ENCODE data around the gene NR0B2. TPM values are rescaled to one million over a fixed set of nuclear protein-coding genes. Genes with fewer than 3 reads are reported as not detected.

Gene NR0B2
- total RNA-seq, 1 donor, result not detected

- DNase-seq (ENCODE audit: low read depth in 2 of 3, low spot score in 2 of 3), result no peak
Measured at GRCh38 chr1:26938004-26938658, 24.4 kb upstream of the NR0B2 start.

- DNase-seq (ENCODE audit: low read depth in 2 of 3, low spot score in 2 of 3), result no peak
Measured at GRCh38 chr1:26936823-26937222, 23.0 kb upstream of the NR0B2 start.

DNA sequence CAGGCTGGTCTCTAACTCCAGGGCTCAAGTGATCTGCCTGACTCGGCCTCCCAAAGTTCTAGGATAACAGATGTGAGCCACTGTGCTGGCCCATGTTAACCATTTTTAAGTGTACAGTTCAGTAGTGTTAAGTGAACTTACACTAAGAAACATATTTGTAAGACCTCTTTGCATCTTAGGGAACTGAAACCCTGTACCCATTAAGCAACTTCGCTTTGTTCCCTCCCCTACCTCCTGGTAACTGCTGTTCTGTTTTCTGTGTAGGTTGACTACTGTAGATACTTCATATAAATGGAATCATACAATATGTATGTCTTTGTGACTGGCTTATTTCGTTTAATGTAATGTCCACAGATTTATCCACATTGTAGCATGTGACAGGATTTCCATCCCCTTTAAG, 18.8 kb upstream of the NR0B2 start:
- DNase-seq (ENCODE audit: low read depth in 2 of 3, low spot score in 2 of 3), result no peak

- DNase-seq (ENCODE audit: low read depth in 2 of 3, low spot score in 2 of 3), result no peak
Measured at GRCh38 chr1:26923711-26924110, 9.9 kb upstream of the NR0B2 start.

GRCh38 chr1:26922901-26923300, 9.1 kb upstream of the NR0B2 start:
- no peak for DNase-seq (ENCODE audit: low read depth in 2 of 3, low spot score in 2 of 3)

- no peak for DNase-seq (ENCODE audit: low read depth in 2 of 3, low spot score in 2 of 3)
Measured at GRCh38 chr1:26922431-26922729, 8.6 kb upstream of the NR0B2 start.

- peak; percentile 83 to 98 (median 97) for DNase-seq (ENCODE audit: low read depth in 2 of 3, low spot score in 2 of 3)
Measured at GRCh38 chr1:26921540-26922430, 8.0 kb upstream of the NR0B2 start, which contains the start of gene NUDC. TSS of gene NUDC (plus strand) at chr1:26921743. CDS start at chr1:26921849, 106 bp downstream.

DNA sequence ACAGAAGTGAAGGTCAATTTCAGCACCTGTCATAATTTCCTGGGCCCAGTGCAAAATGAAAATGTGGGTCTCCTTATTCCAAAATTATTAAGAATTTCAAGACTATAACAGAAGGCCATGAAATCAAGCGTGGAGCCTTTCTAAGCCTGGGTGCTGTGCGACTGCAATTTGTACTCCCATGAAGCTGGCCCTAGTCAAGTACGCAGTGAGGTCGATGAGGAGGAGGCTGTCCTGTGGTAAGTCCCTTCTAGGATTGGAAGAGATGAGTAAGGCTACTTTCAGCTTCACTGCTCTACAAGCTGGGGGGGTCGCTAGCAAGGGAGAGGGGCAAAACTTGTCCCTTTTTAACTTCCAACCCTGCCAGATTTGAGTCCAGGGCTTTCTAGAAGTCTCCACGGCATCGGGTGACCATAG, 7.4 kb upstream of the NR0B2 start:
- DNase-seq (ENCODE audit: low read depth in 2 of 3, low spot score in 2 of 3), result no peak

DNA sequence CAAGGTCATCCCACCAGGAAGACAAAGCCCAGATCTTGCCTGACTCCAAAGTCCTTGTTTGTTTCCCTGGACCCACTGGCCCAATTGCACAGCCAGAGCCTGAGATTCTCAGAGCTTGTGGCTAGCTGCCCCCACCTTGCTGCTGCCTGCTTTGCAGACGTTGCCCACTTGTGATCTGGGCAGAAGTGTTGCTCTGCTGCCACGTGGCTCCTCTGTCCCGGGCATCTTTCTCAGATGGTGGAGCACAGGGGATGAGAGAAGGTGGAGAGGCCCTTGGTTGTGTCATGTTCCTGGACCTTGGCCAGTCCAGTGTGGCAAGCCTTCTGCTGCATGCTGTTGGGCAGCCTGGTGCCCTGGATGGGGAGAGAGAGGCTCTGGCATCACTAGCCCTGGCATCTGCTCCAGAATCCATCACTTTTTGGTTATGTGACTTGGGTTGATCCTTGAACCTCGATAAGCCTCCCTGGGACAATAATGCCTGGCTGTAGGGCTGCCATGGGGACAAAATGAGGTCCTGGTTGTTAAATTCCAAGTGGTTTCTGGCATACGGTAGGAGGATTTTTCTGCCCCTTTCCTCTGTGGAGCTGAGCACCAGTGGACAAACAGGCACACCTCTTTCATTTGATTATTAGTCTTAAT, 1.5 kb upstream of the NR0B2 start:
- DNase-seq (ENCODE audit: low read depth in 2 of 3, low spot score in 2 of 3), result no peak

GRCh38 chr1:26913389-26913753, 404 bp downstream of the NR0B2 start:
- no peak for DNase-seq (ENCODE audit: low read depth in 2 of 3, low spot score in 2 of 3)

- DNase-seq (ENCODE audit: low read depth in 2 of 3, low spot score in 2 of 3), result no peak
Measured at GRCh38 chr1:26912147-26912490, 1.7 kb downstream of the NR0B2 start.

DNA sequence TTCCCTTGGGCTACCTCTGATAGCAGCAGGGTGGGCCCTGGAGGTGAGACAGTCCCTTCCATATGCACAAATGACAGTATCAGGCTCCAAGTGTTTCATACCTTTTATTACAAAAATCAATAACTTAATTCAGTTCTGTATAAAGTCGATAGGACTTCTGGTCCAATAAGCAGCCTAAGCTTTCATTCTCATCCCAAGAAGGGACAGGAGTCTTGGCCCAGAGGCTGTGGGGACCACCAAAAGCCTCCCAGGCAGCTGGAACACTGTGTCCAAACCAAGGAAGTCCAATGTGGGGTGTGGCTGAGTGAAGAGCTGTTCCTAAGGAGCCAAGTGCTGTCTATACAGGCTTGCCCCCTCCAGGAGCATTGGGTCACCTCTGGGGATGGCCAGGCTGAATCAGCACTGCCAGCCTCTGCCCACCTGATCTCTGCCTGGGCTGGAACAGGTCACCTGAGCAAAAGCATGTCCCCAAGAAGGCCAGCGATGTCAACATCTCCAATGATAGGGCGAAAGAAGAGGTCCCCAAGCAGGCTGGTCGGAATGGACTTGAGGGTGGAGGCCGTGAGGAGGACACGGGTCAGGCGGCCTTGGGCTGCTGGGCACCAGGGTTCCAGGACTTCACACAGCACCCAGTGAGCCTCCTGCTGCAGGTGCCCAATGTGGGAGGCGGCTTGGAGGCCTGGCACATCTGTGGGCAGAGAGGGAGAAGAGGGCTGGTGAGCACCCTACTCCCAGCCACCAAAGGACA, 2.2 kb downstream of the NR0B2 start:
- DNase-seq (ENCODE audit: low read depth in 2 of 3, low spot score in 2 of 3), result no peak

GRCh38 chr1:26910343-26911160, 3.2 kb downstream of the NR0B2 start:
- DNase-seq (ENCODE audit: low read depth in 2 of 3, low spot score in 2 of 3), result no peak

DNA sequence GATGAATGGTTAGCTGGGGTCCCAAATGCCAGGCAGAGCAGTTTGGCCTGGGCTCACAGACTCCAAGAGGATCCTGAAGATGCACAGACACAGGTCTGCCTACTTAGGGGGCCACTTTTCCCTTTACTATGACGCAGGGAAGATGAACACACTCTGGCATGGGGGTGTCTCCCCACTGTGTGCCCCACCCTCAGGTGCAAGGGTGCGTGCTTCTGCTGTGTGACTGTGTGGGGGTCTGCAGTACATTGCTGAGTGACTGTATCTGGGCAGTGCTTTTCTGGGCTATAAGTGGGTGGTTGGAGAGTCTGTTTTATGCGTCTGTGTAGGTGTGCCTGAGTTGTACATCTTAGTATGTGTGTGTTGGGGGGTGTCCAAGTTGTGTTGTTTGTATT, 3.8 kb downstream of the NR0B2 start:
- no peak for DNase-seq (ENCODE audit: low read depth in 2 of 3, low spot score in 2 of 3)

- DNase-seq (ENCODE audit: low read depth in 2 of 3, low spot score in 2 of 3), result no peak
Measured at GRCh38 chr1:26907071-26907917, 6.5 kb downstream of the NR0B2 start.

- no peak for DNase-seq (ENCODE audit: low read depth in 2 of 3, low spot score in 2 of 3)
Measured at GRCh38 chr1:26900815-26901511, 12.8 kb downstream of the NR0B2 start.

GRCh38 chr1:26900001-26900814, 13.6 kb downstream of the NR0B2 start, which contains the start of gene GPATCH3:
TSS of gene GPATCH3 (minus strand) at chr1:26900467. CDS start at chr1:26900442, 25 bp downstream.
- DNase-seq (ENCODE audit: low read depth in 2 of 3, low spot score in 2 of 3), result peak; percentile 81 to 93 (median 91)

GRCh38 chr1:26897351-26897750, 16.4 kb downstream of the NR0B2 start:
- DNase-seq (ENCODE audit: low read depth in 2 of 3, low spot score in 2 of 3), result no peak
